HepG2 (cell line): ENCODE results near the gene SAP25. TPM values are rescaled to one million over a fixed set of nuclear protein-coding genes. Genes with fewer than 3 reads are reported as not detected.

Experiments
- ATAC-seq: fragments of 200-7000 bp; cut with Tn5 transposase; 3 replicates; pipeline ENCODE4 v1.9.1; 2020; ENCODE audit warnings: mild to moderate bottlenecking, moderate library complexity
- BruUV-seq: library from RNA; stranded (reverse); fragments of 400-500 nt; replicated peaks from 2 replicates; lab custom pipeline; 2021; lab: Mats Ljungman, UMichigan
- CTCF ChIA-PET: fragments of 300-600 bp; formaldehyde crosslinking; extraction: SDS; loops from one replicate; lab custom pipeline; 2021; ENCODE audit warnings: low total read pairs, inconsistent platforms, low intra/inter-chr PET ratio; lab: Yijun Ruan, JAX
- POLR2A ChIA-PET: fragments of 350-600 bp; sonication (Branson Sonifier 250); formaldehyde crosslinking; loops from one replicate; lab custom pipeline; 2020; ENCODE audit warnings: antibody characterized with exemption, inconsistent platforms; lab: Yijun Ruan, JAX
- DNase-seq: peaks from one replicate; pipeline ENCODE4 v3.0.0-alpha.2; 2015; ENCODE audit warnings: low spot score
- FAIRE-seq: peaks from 3 replicates; lab custom pipeline; 2011; peaks lifted over from hg19 to GRCh38; lab: Jason Lieb, UNC
- H2AFZ ChIP-seq: one replicate; pipeline ENCODE4 v1.6.1; 2011; ENCODE audit warnings: low read length, inconsistent platforms
- H3K27ac ChIP-seq: fragments of 300-600 bp; 3 replicates; pipeline ENCODE4 v1.8.0; 2011; ENCODE audit warnings: mixed run types, mild to moderate bottlenecking, mixed read lengths, low read length, inconsistent platforms; ENCODE audit not compliant: insufficient read depth; ENCODE audit errors: extremely low read length
- H3K27me3 ChIP-seq, 2 experiments: fragments of 200-600 bp in 1 of 2; 2 replicates in 1 of 2; 3 replicates in 1 of 2; pipeline versions ENCODE4 v1.6.0 to v1.8.0; 2011; ENCODE audit warnings: low read length in 2 of 2, mild to moderate bottlenecking in 2 of 2, moderate library complexity in 2 of 2, inconsistent platforms in 1 of 2; ENCODE audit not compliant: insufficient read depth in 2 of 2, control insufficient read depth in 1 of 2
- H3K36me3 ChIP-seq, 2 experiments: fragments of 200-600 bp in 1 of 2; replicated peaks in 1 of 2; 2 replicates in 1 of 2; 3 replicates in 1 of 2; pipeline versions ENCODE4 v1.5.1 to v1.8.0; 2011; ENCODE audit warnings: low read length in 2 of 2, inconsistent platforms in 1 of 2; ENCODE audit not compliant: insufficient read depth in 2 of 2, control insufficient read depth in 1 of 2
- H3K4me1 ChIP-seq: 2 replicates; pipeline ENCODE4 v1.5.1; 2012; ENCODE audit warnings: low read length, inconsistent platforms; ENCODE audit not compliant: insufficient read depth
- H3K4me2 ChIP-seq: 2 replicates; pipeline ENCODE4 v1.6.0; 2011; ENCODE audit warnings: low read depth, low read length, inconsistent platforms
- H3K4me3 ChIP-seq, 3 experiments: fragments of 200-600 bp in 1 of 3; sonication (generic), shearing (Covaris generic) in 1 of 3; replicated peaks in 1 of 3; 2 replicates each; pipeline ENCODE4 v1.5.1; 2011 to 2016; ENCODE audit warnings: low read length in 3 of 3, inconsistent platforms in 2 of 3, low read depth in 2 of 3, mild to moderate bottlenecking in 2 of 3, control low read depth in 1 of 3, mixed read lengths in 1 of 3; ENCODE audit not compliant: insufficient read depth in 1 of 3
- H3K79me2 ChIP-seq: one replicate; pipeline ENCODE4 v1.6.1; 2011; ENCODE audit warnings: low read length, inconsistent platforms; ENCODE audit not compliant: insufficient read depth
- H3K9ac ChIP-seq: 2 replicates; pipeline ENCODE4 v1.6.0; 2011; ENCODE audit warnings: mild to moderate bottlenecking, low read depth, low read length, inconsistent platforms; ENCODE audit not compliant: insufficient read depth
- H3K9me3 ChIP-seq: 2 replicates; pipeline ENCODE4 v1.5.1; 2012; ENCODE audit warnings: mild to moderate bottlenecking, low read length
- H4K20me1 ChIP-seq: 2 replicates; pipeline ENCODE4 v1.6.0; 2011; ENCODE audit warnings: inconsistent platforms, mild to moderate bottlenecking, low read length, moderate library complexity; ENCODE audit not compliant: insufficient read depth
- BORCS8-MEF2B ChIP-seq: sonication (generic); formaldehyde crosslinking; IDR thresholded peaks from 2 replicates; pipeline ENCODE4 v1.8.0; 2022; ENCODE audit warnings: mild to moderate bottlenecking, missing genetic modification reagents
- CREM ChIP-seq, 2 experiments: sonication (generic) in 1 of 2; formaldehyde crosslinking in 1 of 2; IDR thresholded peaks; 2 replicates each; pipeline versions ENCODE4 v1.4.0 to v1.6.1; 2016 to 2020; ENCODE audit warnings: antibody characterized with exemption in 1 of 2, mild to moderate bottlenecking in 1 of 2, missing genetic modification reagents in 1 of 2
- SP2 ChIP-seq: sonication (generic); formaldehyde crosslinking; IDR thresholded peaks from 2 replicates; pipeline ENCODE4 v1.5.1; 2020; ENCODE audit warnings: mild to moderate bottlenecking, missing genetic modification reagents
- TOE1 ChIP-seq: sonication (generic); formaldehyde crosslinking; IDR thresholded peaks from 2 replicates; pipeline ENCODE4 v1.4.0; 2020; ENCODE audit warnings: mild to moderate bottlenecking, missing genetic modification reagents
- WIZ ChIP-seq: sonication (generic); formaldehyde crosslinking; IDR thresholded peaks from 2 replicates; pipeline ENCODE4 v1.5.1; 2020; ENCODE audit warnings: mild to moderate bottlenecking, missing genetic modification reagents
- ZNF326 ChIP-seq: sonication (generic); formaldehyde crosslinking; IDR thresholded peaks from 2 replicates; pipeline ENCODE4 v1.4.0; 2020; ENCODE audit warnings: missing genetic modification reagents, borderline replicate concordance
- ZNF441 ChIP-seq: sonication (generic); formaldehyde crosslinking; IDR thresholded peaks from 2 replicates; pipeline ENCODE4 v1.7.0; 2021; ENCODE audit warnings: missing genetic modification reagents, borderline replicate concordance
- ZNF503 ChIP-seq: sonication (generic); formaldehyde crosslinking; IDR thresholded peaks from 2 replicates; pipeline ENCODE4 v1.4.0; 2020; ENCODE audit warnings: missing genetic modification reagents
- WGBS: methylation state at CpG from one replicate; pipeline ENCODE4 v1.1.6; 2017; ENCODE audit warnings: low lambda C conversion rate; 5-methylcytosine and 5-hydroxymethylcytosine counted together
- in situ Hi-C: cut with HindIII; loops from 2 replicates; pipeline ENCODE4 v1.10.0; 2017; ENCODE audit warnings: low pct_unique_long_range_greater_than_20kb; ENCODE audit not compliant: extremely low pct_ligation_motif_present
- intact Hi-C: fragments of 100-400 bp; cut with micrococcal nuclease; formaldehyde crosslinking; loops from one replicate; pipeline ENCODE4 v1.10.0; 2022; ENCODE audit not compliant: unreplicated experiment
- polyA plus RNA-seq, 8 experiments: library from polyadenylated mRNA; depleted of rRNA in 3 of 8; stranded (reverse) in 7 of 8; unstranded in 1 of 8; fragments of >200 nt; fragmentation: Illumina TruSeq in 4 of 8; extraction: Trizol in 4 of 8; gene quantifications; 2 replicates each; pipeline versions ENCODE4 v1.2.1 to v1.2.3, GENCODE V29; 2011 to 2016; ENCODE audit warnings: low read depth in 4 of 8, missing spikeins in 1 of 8, mixed read lengths in 1 of 8; ENCODE audit not compliant: insufficient read depth in 1 of 8
- total RNA-seq, 5 experiments: library from RNA; depleted of rRNA; stranded (reverse); fragments of >200 nt; fragmentation: Illumina TruSeq; extraction: Trizol; gene quantifications; 2 replicates each; pipeline ENCODE4 v1.2.3, GENCODE V29; 2016; ENCODE audit warnings: low read depth in 1 of 5
- TF ChIP-seq, protein P1 (sequence below): sonication (generic); formaldehyde crosslinking; IDR thresholded peaks from 2 replicates; pipeline ENCODE4 v1.8.0; 2022; ENCODE audit warnings: mild to moderate bottlenecking, missing genetic modification reagents; ENCODE audit not compliant: insufficient replicate concordance
- TF ChIP-seq, protein P2 (sequence below): sonication (generic); formaldehyde crosslinking; IDR thresholded peaks from 2 replicates; pipeline ENCODE4 v1.8.0; 2023; ENCODE audit warnings: mild to moderate bottlenecking, missing genetic modification reagents

SAP25 gene
- total and polyA plus RNA-seq, 2 of the 13 experiments (the other 11 are each of a cell fraction or from before 2014, with no cell fraction given), result 0.15 to 0.20 TPM

DNA sequence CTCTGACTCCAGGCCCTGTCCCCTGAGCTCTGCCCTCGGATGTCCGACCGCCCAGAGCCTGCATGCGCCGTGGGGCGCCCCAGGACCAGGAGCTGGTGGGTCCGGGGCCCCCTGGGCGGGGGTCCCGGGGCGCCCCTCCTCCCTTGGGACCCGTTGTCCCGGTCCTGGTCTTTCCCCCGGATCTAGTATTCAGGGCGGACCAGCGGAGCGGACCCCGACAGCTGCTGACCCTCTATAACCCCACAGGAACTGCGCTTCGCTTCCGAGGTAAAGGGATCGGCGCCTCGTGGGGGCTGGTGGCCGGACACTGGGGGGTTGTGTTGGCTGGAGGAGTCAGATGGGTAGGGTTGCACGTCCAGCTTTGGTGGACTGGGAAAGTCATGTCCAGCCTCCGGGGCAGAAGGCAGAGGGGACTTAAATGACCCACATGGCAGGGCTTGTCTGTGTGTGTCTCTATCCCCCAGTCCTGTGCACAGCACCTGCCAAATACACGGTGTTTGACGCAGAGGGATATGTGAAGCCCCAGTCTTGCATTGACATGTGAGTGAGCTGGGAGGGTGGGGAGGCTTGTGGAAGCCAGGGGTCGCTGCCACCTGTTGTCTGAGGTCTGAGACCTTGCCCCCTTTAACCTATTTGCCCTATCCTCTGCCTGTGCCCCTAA is 39.2 kb upstream of the SAP25 start:
- ChIA-PET POLR2A (interaction anchor here (0.6 to 3.7 kb wide), 35 partner anchors 9 to 262 kb away, joined by 3 to 61 read pairs (median 5); partner anchors contain the start of genes ACTL6B, AGFG2, EPHB4 and FBXO24), CTCF (no interaction called here)
- WGBS, result 0% methylated on average over 4 of the region's 29 CpGs
- Histone ChIP-seq H3K27ac (peak overlapping the region; percentile 95), H3K79me2 (no peaks in the 10 kb centered on the region), H3K27me3 (no peaks in the 10 kb centered on the region), H4K20me1 (no peaks in the 10 kb centered on the region), H3K4me2 (peak overlapping the region; percentile 95), H3K36me3 (no peaks in the 10 kb centered on the region), H3K4me1 (peaks cover 29% of the 10 kb centered on the region), H3K4me3 (peak overlapping the region; percentile 61 to 81 (median 77)), H3K9me3 (no peaks in the 10 kb centered on the region), H2AFZ (no peak overlapping the region), H3K9ac (peak overlapping the region; percentile 79)
- in situ Hi-C loops, result loop anchor here (5.0 kb wide), 1 partner anchor 79 kb away; the partner anchor contains the start of gene GIGYF1
- DNase-seq, result peak; percentile 32
- intact Hi-C loops, result loop anchor here (1.0 to 5.0 kb wide), 2 partner anchors 27 to 79 kb away; partner anchors contain the start of genes FBXO24, GIGYF1 and LRCH4
- ATAC-seq, result peak; percentile 45
- TSS peak; percentile 71 for BruUV-seq
- peak; percentile 34 for FAIRE-seq
- TF ChIP-seq CREM (IDR thresholded peaks at IDR 0.05), result no peak
- no peak for TF ChIP-seq CREM (CRISPR knock-in tag; IDR thresholded peaks at IDR 0.05)
- TF ChIP-seq, protein P1, sequence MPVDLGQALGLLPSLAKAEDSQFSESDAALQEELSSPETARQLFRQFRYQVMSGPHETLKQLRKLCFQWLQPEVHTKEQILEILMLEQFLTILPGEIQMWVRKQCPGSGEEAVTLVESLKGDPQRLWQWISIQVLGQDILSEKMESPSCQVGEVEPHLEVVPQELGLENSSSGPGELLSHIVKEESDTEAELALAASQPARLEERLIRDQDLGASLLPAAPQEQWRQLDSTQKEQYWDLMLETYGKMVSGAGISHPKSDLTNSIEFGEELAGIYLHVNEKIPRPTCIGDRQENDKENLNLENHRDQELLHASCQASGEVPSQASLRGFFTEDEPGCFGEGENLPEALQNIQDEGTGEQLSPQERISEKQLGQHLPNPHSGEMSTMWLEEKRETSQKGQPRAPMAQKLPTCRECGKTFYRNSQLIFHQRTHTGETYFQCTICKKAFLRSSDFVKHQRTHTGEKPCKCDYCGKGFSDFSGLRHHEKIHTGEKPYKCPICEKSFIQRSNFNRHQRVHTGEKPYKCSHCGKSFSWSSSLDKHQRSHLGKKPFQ (CRISPR knock-in tag), result no peak
- TF ChIP-seq ZNF441, result no peak
- no peak for TF ChIP-seq ZNF503 (CRISPR knock-in tag)
- no peak for TF ChIP-seq ZNF326 (CRISPR knock-in tag)
- TF ChIP-seq BORCS8-MEF2B, result 0 out of 2 replicates have a peak, but pooled peaks have one; percentile 10
- no peak for TF ChIP-seq SP2 (CRISPR knock-in tag)
- TF ChIP-seq, protein P2, sequence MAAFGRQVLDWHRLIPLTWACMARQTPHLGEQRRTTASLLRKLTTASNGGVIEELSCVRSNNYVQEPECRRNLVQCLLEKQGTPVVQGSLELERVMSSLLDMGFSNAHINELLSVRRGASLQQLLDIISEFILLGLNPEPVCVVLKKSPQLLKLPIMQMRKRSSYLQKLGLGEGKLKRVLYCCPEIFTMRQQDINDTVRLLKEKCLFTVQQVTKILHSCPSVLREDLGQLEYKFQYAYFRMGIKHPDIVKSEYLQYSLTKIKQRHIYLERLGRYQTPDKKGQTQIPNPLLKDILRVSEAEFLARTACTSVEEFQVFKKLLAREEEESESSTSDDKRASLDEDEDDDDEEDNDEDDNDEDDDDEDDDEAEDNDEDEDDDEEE (CRISPR knock-in tag), result 0 out of 2 replicates have a peak, but pooled peaks have one; percentile 71
- no peak for TF ChIP-seq TOE1
- no peak for TF ChIP-seq WIZ (CRISPR knock-in tag)
